ENCODE measurements around the gene FOXJ3. TPM values are rescaled to one million over a fixed set of nuclear protein-coding genes. Genes with fewer than 3 reads are reported as not detected.

Gene FOXJ3
- total and polyA plus RNA-seq, 2 of the 8 experiments (the other 6 are each of a cell fraction or from before 2014, with no cell fraction given): 48.6 to 51.9 TPM

- no peak for TF ChIP-seq USF2 (IDR thresholded peaks at IDR 0.05; ENCODE audit: low read length)
- no peak for TF ChIP-seq POU5F1 (IDR thresholded peaks at IDR 0.05; ENCODE audit: low read depth, low read length)
These were observed 34.4 kb upstream of the FOXJ3 start (continued) for GRCh38 chr1:42369471-42369870.

Measured in H1 (cell line).